Osteoblast (primary cell): ENCODE data around the gene TNFRSF25. TPM values are rescaled to one million over a fixed set of nuclear protein-coding genes. Genes with fewer than 3 reads are reported as not detected.

Experiments used
- DNase-seq: peaks from one replicate; pipeline ENCODE4 v3.0.0; 2011; ENCODE audit warnings: low spot score, mixed read lengths; ENCODE audit not compliant: insufficient read length; ENCODE audit errors: missing footprints
- H2AFZ ChIP-seq: 2 replicates; pipeline ENCODE4 v1.6.0; 2011; ENCODE audit warnings: mild to moderate bottlenecking, low read length
- H3K27ac ChIP-seq: 2 replicates; pipeline ENCODE4 v1.5.1; 2011; ENCODE audit warnings: mild to moderate bottlenecking, low read depth, low read length, moderate library complexity
- H3K27me3 ChIP-seq: 2 replicates; pipeline ENCODE4 v1.6.0; 2012; ENCODE audit warnings: mild to moderate bottlenecking, control low read depth, inconsistent platforms, low read length, moderate library complexity; ENCODE audit not compliant: insufficient read depth
- H3K36me3 ChIP-seq: 2 replicates; pipeline ENCODE4 v1.5.1; 2011; ENCODE audit warnings: mild to moderate bottlenecking, low read length, control low read depth, moderate library complexity; ENCODE audit not compliant: insufficient read depth
- H3K4me1 ChIP-seq: 2 replicates; pipeline ENCODE4 v1.5.1; 2011; ENCODE audit warnings: mild to moderate bottlenecking, low read length, control low read depth, moderate library complexity; ENCODE audit not compliant: insufficient read depth
- H3K4me2 ChIP-seq: 2 replicates; pipeline ENCODE4 v1.6.0; 2011; ENCODE audit warnings: mild to moderate bottlenecking, low read length; ENCODE audit not compliant: insufficient read depth
- H3K4me3 ChIP-seq: fragments of 200-600 bp; sonication (generic); 3 replicates; pipeline ENCODE4 v1.5.1; 2012; ENCODE audit warnings: mild to moderate bottlenecking, low read length, inconsistent platforms; ENCODE audit not compliant: insufficient read depth
- H3K79me2 ChIP-seq: 2 replicates; pipeline ENCODE4 v1.6.0; 2012; ENCODE audit warnings: mild to moderate bottlenecking, low read length, control low read depth, inconsistent platforms; ENCODE audit not compliant: insufficient read depth
- H3K9me3 ChIP-seq: 2 replicates; pipeline ENCODE4 v1.5.1; 2011; ENCODE audit warnings: low read depth, low read length, control low read depth
- H4K20me1 ChIP-seq: 2 replicates; pipeline ENCODE4 v1.6.0; 2012; ENCODE audit warnings: mild to moderate bottlenecking, low read length, control low read depth; ENCODE audit not compliant: insufficient read depth
- total RNA-seq: library from RNA; depleted of rRNA; stranded (reverse); fragments of >200 nt; gene quantifications from 2 replicates; pipeline ENCODE4 v1.2.3, GENCODE V29; 2012
- TF ChIP-seq, protein P1 (sequence below): IDR thresholded peaks from 2 replicates; pipeline ENCODE4 v1.5.1; 2011; ENCODE audit warnings: mild to moderate bottlenecking, low read depth, low read length, moderate library complexity; ENCODE audit errors: extremely low read depth

Gene TNFRSF25
- total RNA-seq, 1 donor, result 3.3 TPM

DNA sequence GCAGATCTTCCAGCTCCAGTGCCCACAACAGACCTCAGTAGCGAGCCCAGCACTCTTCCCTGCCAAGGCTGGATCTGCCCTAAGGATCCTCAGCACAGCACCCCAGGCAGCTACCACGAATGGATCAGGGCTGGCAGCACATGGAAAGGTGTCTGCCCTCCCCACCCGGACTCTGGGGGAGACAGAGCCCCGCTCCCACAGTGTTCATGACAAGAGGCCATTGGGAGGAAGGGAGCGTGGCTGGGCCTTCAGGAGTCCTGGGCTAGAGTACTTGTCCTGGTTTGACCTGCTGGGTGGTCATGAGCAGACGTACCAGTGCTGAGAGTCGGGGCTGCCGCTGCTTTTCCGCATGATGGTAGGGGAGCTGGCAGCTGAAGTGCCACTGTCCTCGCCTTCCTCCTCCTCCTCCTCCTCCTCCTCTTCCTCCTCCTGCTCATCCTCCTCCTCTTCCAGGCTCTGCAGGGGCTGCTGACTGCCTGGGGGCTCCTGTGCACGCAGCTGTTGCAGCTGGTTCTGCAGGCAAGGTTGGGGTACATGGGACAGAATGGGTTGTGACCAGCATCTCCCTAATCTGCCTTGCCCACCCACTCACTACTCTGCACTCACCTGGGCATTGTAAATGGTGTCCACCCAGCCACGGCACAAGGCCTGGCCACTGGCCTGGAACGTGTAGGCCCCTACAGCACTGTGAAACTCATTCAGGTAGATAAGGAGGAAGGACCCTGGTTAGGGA is 2.9 kb upstream of the TNFRSF25 start:
- no peaks in the 10 kb centered on the region for H3K9me3 ChIP-seq
- H3K36me3 ChIP-seq, result peaks cover 24% of the 10 kb centered on the region
- no peak overlapping the region for H3K27ac ChIP-seq
- H2AFZ ChIP-seq, result no peak overlapping the region
- H4K20me1 ChIP-seq, result peaks cover 5% of the 10 kb centered on the region
- no peak overlapping the region for H3K4me2 ChIP-seq
- peak; percentile 92 for DNase-seq
- H3K27me3 ChIP-seq, result no peaks in the 10 kb centered on the region
- no peak overlapping the region for H3K4me3 ChIP-seq
- no peaks in the 10 kb centered on the region for H3K4me1 ChIP-seq
- H3K79me2 ChIP-seq, result no peaks in the 10 kb centered on the region
- TF ChIP-seq, protein P1, sequence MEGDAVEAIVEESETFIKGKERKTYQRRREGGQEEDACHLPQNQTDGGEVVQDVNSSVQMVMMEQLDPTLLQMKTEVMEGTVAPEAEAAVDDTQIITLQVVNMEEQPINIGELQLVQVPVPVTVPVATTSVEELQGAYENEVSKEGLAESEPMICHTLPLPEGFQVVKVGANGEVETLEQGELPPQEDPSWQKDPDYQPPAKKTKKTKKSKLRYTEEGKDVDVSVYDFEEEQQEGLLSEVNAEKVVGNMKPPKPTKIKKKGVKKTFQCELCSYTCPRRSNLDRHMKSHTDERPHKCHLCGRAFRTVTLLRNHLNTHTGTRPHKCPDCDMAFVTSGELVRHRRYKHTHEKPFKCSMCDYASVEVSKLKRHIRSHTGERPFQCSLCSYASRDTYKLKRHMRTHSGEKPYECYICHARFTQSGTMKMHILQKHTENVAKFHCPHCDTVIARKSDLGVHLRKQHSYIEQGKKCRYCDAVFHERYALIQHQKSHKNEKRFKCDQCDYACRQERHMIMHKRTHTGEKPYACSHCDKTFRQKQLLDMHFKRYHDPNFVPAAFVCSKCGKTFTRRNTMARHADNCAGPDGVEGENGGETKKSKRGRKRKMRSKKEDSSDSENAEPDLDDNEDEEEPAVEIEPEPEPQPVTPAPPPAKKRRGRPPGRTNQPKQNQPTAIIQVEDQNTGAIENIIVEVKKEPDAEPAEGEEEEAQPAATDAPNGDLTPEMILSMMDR, result no peak

DNA sequence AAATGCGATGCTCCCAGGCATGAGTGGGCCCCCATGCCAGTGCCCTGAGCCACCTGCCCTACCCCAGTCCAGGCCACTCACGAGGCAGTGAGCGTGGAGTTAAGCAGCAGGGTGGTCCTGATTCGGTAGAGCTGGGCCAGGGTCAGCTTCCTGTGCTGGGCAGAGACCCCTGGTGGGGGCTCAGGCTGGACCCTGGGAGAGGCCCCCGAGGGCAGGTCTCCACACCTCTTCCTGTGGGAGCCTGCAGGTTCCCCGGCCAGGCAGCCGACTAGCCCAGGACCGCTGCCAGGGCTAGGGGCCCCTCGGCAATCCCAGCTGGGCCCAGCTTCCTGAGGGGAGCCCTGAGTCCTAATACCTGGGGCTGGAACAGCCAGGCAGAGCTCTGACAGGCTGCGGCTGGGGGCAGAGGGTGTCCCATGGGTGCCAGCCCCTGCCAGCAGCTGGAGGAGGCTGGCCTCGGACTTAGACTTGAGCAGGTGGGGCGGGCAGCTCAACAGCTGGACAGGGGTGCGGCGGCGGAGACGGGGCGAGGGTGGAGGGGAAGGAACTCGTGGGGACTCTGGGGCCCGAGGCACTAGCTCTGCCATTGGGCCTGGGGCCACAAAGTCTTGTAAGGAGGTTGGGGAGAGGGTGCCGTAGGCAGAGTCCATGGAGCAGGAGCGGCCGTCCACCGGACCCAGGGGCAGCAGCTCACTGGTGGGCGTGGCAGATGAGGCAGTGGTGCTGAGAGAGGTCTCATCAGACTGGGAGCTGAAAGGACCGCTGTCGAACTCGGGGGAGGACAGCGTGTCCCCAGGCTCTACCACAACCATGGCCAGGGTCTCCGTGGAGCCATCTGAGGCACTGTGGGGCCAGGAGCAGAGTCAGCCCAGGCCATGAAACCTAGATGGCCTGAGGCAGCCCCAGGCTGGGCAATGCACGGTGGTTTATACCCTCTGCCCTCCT is 2.0 kb upstream of the TNFRSF25 start:
- Histone ChIP-seq H3K79me2 (no peaks in the 10 kb centered on the region), H3K27ac (no peak overlapping the region), H3K4me3 (no peak overlapping the region), H4K20me1 (peaks cover 5% of the 10 kb centered on the region), H3K36me3 (peaks cover 24% of the 10 kb centered on the region), H2AFZ (no peak overlapping the region), H3K4me2 (no peak overlapping the region), H3K9me3 (no peaks in the 10 kb centered on the region), H3K4me1 (no peaks in the 10 kb centered on the region), H3K27me3 (no peaks in the 10 kb centered on the region)
- TF ChIP-seq, protein P1, result no peak
- peak; percentile 86 for DNase-seq

DNA sequence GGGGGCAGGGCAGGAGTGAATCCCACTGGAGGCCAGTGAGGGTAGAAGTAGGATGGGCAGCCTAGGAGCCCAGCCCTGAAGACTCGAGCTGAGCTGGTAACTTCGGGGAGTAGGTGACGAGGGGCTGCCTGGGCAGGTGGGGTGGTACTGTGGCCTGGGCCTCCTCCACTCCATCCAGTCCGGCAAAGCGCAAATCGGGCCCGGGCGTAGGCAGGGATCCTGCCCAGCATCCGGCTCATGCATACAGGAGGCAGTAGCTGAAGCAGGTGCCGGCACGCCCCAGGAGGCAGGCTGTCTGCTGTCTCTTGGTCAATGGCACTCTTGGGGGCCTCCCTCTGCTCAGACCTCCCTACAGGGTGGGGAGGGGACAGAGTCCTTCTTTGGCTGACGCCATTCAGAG is 1.3 kb upstream of the TNFRSF25 start:
- Histone ChIP-seq H3K4me2 (no peak overlapping the region), H3K4me3 (no peak overlapping the region), H2AFZ (no peak overlapping the region), H4K20me1 (peaks cover 2% of the 10 kb centered on the region), H3K27ac (no peak overlapping the region), H3K79me2 (no peaks in the 10 kb centered on the region), H3K27me3 (no peaks in the 10 kb centered on the region), H3K36me3 (peaks cover 29% of the 10 kb centered on the region), H3K9me3 (no peaks in the 10 kb centered on the region), H3K4me1 (no peaks in the 10 kb centered on the region)
- DNase-seq, result peak; percentile 84
- TF ChIP-seq, protein P1, result no peak

DNA sequence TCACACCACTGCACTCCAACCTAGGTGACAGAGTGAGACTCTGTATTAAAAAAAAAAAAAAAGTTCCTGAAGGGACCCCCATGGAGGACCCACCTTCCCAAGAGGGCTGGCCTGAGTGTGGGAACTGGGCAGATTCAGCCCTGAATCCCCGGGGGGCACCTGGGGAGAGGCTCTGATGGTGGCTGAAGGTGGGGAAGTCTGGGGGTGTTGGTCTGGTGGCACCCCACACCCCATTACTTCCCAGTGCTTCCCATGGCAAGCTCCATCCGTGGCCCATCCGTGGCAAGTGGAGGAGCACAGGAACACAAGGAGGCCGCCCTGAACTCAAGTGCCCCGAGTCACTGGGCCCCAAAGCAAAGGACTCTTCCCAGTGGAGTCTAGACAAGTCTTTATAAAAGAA is 778 bp upstream of the TNFRSF25 start:
- no peaks in the 10 kb centered on the region for H3K27me3 ChIP-seq
- H3K79me2 ChIP-seq, result no peaks in the 10 kb centered on the region
- no peak overlapping the region for H3K4me3 ChIP-seq
- TF ChIP-seq, protein P1, result no peak
- peak; percentile 90 for DNase-seq
- H4K20me1 ChIP-seq, result peaks cover 2% of the 10 kb centered on the region
- no peak overlapping the region for H3K27ac ChIP-seq
- H3K9me3 ChIP-seq, result no peaks in the 10 kb centered on the region
- H3K4me2 ChIP-seq, result no peak overlapping the region
- peaks cover 31% of the 10 kb centered on the region for H3K36me3 ChIP-seq
- H2AFZ ChIP-seq, result no peak overlapping the region
- no peaks in the 10 kb centered on the region for H3K4me1 ChIP-seq
